ENCODE measurements around the gene PPM1D. TPM values are rescaled to one million over a fixed set of nuclear protein-coding genes. Genes with fewer than 3 reads are reported as not detected.

PPM1D gene
- total RNA-seq, 1 donor = 15.6 TPM

- Histone ChIP-seq H3K4me1 (ENCODE audit: insufficient read depth, low read length) (peaks cover 11% of the 10 kb centered on the region), H2AFZ (ENCODE audit: low read length) (no peak overlapping the region), H3K27ac (ENCODE audit: low read depth, low read length) (no peak overlapping the region), H3K4me2 (ENCODE audit: insufficient read depth, low read length) (no peak overlapping the region), H3K79me2 (ENCODE audit: insufficient read depth, low read length) (peaks cover 8% of the 10 kb centered on the region), H3K4me3 (ENCODE audit: insufficient read depth, low read length) (no peak overlapping the region), H4K20me1 (ENCODE audit: insufficient read depth, low read length) (no peaks in the 10 kb centered on the region), H3K27me3 (ENCODE audit: insufficient read depth, low read length) (no peaks in the 10 kb centered on the region), H3K36me3 (ENCODE audit: insufficient read depth, low read length) (no peaks in the 10 kb centered on the region), H3K9me3 (ENCODE audit: low read depth, low read length) (no peaks in the 10 kb centered on the region)
- DNase-seq (ENCODE audit: insufficient read length, low spot score, missing footprints) = peak; percentile 15
- TF ChIP-seq CTCF (IDR thresholded peaks at IDR 0.05; ENCODE audit: extremely low read depth, low read depth, low read length) = no peak
These were observed 76.0 kb downstream of the PPM1D start for GRCh38 chr17:60675997-60676396.

DNA sequence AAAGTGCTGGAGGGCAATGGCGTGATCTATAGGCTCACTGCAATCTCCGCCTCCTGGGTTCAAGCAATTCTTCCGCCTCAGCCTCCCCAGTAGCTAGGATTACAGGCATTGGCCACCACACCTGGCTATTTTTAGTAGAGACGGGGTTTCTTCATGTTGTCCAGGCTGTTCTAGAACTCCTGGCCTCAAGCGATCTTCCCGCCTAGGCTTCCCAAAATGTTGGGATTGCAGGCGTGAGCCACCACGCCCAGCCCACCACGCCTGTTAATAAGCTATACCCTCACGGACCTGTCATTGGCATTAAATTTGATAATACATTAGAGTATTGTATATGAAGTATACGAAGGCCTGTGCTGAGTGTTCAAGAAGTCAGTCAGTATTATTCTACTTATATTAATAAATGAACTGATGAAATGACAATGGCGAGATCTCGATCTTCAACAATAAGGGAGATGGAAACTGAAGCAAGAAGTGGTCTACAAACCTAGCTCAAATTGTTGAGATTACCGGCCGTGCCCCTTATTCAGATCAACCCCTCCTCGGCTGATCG is 76.8 kb downstream of the PPM1D start:
- no peaks in the 10 kb centered on the region for H3K9me3 ChIP-seq (ENCODE audit: low read depth, low read length)
- peaks cover 11% of the 10 kb centered on the region for H3K4me1 ChIP-seq (ENCODE audit: insufficient read depth, low read length)
- no peaks in the 10 kb centered on the region for H3K36me3 ChIP-seq (ENCODE audit: insufficient read depth, low read length)
- H3K27me3 ChIP-seq (ENCODE audit: insufficient read depth, low read length) = no peaks in the 10 kb centered on the region
- no peaks in the 10 kb centered on the region for H4K20me1 ChIP-seq (ENCODE audit: insufficient read depth, low read length)
- DNase-seq (ENCODE audit: insufficient read length, low spot score, missing footprints) = no peak
- no peak for TF ChIP-seq CTCF (IDR thresholded peaks at IDR 0.05; ENCODE audit: extremely low read depth, low read depth, low read length)
- H3K79me2 ChIP-seq (ENCODE audit: insufficient read depth, low read length) = peaks cover 8% of the 10 kb centered on the region
- H3K4me3 ChIP-seq (ENCODE audit: insufficient read depth, low read length) = peak overlapping the region; percentile 89
- H3K4me2 ChIP-seq (ENCODE audit: insufficient read depth, low read length) = peak overlapping the region; percentile 95
- peak overlapping the region; percentile 38 for H3K27ac ChIP-seq (ENCODE audit: low read depth, low read length)
- peak overlapping the region; percentile 97 for H2AFZ ChIP-seq (ENCODE audit: low read length)

DNA sequence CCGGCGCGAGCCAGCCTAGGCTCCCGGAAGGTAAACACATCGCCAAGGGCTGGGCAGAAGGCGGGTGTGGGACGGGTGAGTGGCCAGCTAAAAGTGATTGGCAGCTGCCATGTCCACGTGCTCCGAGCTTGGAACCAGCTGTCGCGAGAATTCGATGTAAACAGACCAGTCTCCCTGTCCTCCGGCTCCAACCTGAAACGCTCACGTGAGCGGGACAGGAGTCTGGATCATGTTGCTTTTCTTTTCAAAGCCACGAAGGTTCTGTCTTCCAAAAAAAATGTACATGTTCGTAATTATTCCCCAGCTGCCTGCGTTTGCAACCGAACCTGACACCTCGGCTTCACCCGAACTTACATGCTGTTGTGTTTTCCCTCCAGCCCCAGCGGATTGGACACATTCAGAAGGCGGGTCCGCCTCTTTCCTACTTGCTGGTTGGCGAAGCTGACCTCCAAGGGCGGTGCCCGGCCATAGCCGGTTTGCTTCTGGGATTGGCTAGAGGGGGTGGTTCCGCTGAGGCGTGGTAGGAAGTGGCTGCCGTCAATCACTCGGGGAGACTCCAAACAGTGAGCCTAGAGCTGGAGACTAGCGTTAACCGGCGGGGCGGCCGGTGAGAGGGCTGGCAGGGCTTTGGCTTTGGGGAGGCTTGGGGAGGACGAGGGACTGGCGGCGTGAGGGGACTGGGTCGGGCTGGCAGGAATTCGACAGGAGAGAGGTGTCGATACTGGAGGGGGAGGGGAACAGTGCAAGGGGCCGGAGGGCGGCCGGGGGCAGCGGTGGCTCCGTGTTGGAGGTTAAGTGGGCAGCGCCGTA is 77.5 kb downstream of the PPM1D start, which contains the start of gene BCAS3:
BCAS3 (plus strand) TSS at position 544 of the 810 bp plus-strand sequence.
- TF ChIP-seq CTCF (IDR thresholded peaks at IDR 0.05; ENCODE audit: extremely low read depth, low read depth, low read length) = no peak
- peak within 1 kb of the TSS; percentile 89 for H3K4me3 ChIP-seq (ENCODE audit: insufficient read depth, low read length)
- H4K20me1 ChIP-seq (ENCODE audit: insufficient read depth, low read length) = no peaks in the 10 kb centered on the region
- H3K79me2 ChIP-seq (ENCODE audit: insufficient read depth, low read length) = peaks cover 8% of the 10 kb centered on the region
- H3K4me2 ChIP-seq (ENCODE audit: insufficient read depth, low read length) = peak within 1 kb of the TSS; percentile 95
- H3K27me3 ChIP-seq (ENCODE audit: insufficient read depth, low read length) = no peaks in the 10 kb centered on the region
- peak; percentile 99 for DNase-seq (ENCODE audit: insufficient read length, low spot score, missing footprints)
- peak within 1 kb of the TSS; percentile 97 for H2AFZ ChIP-seq (ENCODE audit: low read length)
- H3K36me3 ChIP-seq (ENCODE audit: insufficient read depth, low read length) = no peaks in the 10 kb centered on the region
- peaks cover 11% of the 10 kb centered on the region for H3K4me1 ChIP-seq (ENCODE audit: insufficient read depth, low read length)
- H3K9me3 ChIP-seq (ENCODE audit: low read depth, low read length) = no peaks in the 10 kb centered on the region
- peak within 1 kb of the TSS; percentile 71 for H3K27ac ChIP-seq (ENCODE audit: low read depth, low read length)

GRCh38 chr17:60678118-60678444 is 78.1 kb downstream of the PPM1D start:
- peak overlapping the region; percentile 97 for H2AFZ ChIP-seq (ENCODE audit: low read length)

More at GRCh38 chr17:60678118-60678444, 78.1 kb downstream of the PPM1D start:
- Histone ChIP-seq H3K36me3 (ENCODE audit: insufficient read depth, low read length) (no peaks in the 10 kb centered on the region), H3K9me3 (ENCODE audit: low read depth, low read length) (no peaks in the 10 kb centered on the region), H3K4me1 (ENCODE audit: insufficient read depth, low read length) (peaks cover 11% of the 10 kb centered on the region), H3K4me3 (ENCODE audit: insufficient read depth, low read length) (peak overlapping the region; percentile 89), H3K79me2 (ENCODE audit: insufficient read depth, low read length) (peaks cover 8% of the 10 kb centered on the region), H3K4me2 (ENCODE audit: insufficient read depth, low read length) (peak overlapping the region; percentile 95), H3K27ac (ENCODE audit: low read depth, low read length) (peak overlapping the region; percentile 71), H3K27me3 (ENCODE audit: insufficient read depth, low read length) (no peaks in the 10 kb centered on the region), H4K20me1 (ENCODE audit: insufficient read depth, low read length) (no peaks in the 10 kb centered on the region)
- no peak for TF ChIP-seq CTCF (IDR thresholded peaks at IDR 0.05; ENCODE audit: extremely low read depth, low read depth, low read length)
- peak; percentile 48 for DNase-seq (ENCODE audit: insufficient read length, low spot score, missing footprints)

Data from osteoblast (primary cell).